Measurements from ENCODE around the gene ELOB. TPM values are rescaled to one million over a fixed set of nuclear protein-coding genes. Genes with fewer than 3 reads are reported as not detected.

ELOB gene
- total and polyA plus RNA-seq, 7 donors = 226 to 660 (median 317) TPM

DNA sequence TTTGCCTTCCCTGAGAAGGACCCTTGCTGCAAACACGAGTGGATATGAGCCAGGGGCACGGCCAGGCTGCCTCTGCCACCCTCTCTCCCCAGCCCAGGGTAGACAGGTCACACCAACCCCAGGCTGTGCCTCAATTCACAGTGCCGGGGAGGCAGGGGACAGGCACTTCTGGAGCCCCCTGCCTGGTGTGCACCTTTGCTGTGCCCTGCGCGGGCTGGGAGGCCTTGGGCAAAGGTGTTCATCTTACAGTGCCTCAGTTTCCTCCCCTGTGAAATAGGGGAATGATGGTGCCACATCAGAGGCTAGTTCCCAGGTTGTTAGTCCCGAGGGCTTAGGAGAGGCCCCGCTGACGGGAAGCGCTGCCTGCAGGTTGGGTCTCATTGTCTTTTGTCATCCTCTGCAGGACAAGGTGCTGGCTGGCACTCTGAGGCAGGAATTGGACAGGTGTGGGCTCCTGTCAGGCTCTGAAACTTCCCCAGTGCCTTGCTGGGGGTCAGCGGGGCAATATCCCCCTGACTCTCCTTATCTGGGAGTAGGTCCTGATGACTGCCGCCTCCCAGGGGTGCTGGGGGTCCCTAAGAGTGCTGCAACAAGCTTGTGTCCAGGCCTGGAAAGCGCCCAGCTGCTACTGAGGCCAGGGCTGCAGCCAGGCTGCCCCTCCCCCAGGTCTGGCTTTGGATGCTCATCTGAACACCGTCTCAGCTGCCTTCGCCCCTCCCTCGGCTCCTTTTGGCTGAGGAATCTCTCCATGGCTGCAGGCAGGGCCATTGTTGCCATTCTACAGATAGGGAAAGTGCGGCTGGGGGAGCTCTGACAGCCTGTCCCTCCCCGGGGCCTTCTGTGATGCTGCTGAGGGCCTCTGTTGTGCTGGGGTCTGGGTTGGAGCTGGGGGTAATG, 43.1 kb upstream of the ELOB start:
- H3K27me3 ChIP-seq (ENCODE audit: insufficient read depth in 3 of 3, low read length in 2 of 3) = peaks cover 0 to 9% (median 2%) of the 10 kb centered on the region in 3 donors
- TF ChIP-seq, protein P1, sequence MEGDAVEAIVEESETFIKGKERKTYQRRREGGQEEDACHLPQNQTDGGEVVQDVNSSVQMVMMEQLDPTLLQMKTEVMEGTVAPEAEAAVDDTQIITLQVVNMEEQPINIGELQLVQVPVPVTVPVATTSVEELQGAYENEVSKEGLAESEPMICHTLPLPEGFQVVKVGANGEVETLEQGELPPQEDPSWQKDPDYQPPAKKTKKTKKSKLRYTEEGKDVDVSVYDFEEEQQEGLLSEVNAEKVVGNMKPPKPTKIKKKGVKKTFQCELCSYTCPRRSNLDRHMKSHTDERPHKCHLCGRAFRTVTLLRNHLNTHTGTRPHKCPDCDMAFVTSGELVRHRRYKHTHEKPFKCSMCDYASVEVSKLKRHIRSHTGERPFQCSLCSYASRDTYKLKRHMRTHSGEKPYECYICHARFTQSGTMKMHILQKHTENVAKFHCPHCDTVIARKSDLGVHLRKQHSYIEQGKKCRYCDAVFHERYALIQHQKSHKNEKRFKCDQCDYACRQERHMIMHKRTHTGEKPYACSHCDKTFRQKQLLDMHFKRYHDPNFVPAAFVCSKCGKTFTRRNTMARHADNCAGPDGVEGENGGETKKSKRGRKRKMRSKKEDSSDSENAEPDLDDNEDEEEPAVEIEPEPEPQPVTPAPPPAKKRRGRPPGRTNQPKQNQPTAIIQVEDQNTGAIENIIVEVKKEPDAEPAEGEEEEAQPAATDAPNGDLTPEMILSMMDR (IDR thresholded peaks at IDR 0.05) = no peak
- no peaks in the 10 kb centered on the region for H3K4me1 ChIP-seq
- no peaks in the 10 kb centered on the region for H3K36me3 ChIP-seq (ENCODE audit: insufficient read depth in 1 of 2, low read depth in 1 of 2)
- H3K4me3 ChIP-seq = no peak overlapping the region
- no peak for ATAC-seq
- 63 to 66% (median 65%) methylated on average over 16 to 17 of the region's 17 CpGs for WGBS, 3 donors
- no peaks in the 10 kb centered on the region for H3K9me3 ChIP-seq
- H3K27ac ChIP-seq = no peak overlapping the region
- intact Hi-C loops (cut with DNase I) = no loop called here
- no peak for DNase-seq

DNA sequence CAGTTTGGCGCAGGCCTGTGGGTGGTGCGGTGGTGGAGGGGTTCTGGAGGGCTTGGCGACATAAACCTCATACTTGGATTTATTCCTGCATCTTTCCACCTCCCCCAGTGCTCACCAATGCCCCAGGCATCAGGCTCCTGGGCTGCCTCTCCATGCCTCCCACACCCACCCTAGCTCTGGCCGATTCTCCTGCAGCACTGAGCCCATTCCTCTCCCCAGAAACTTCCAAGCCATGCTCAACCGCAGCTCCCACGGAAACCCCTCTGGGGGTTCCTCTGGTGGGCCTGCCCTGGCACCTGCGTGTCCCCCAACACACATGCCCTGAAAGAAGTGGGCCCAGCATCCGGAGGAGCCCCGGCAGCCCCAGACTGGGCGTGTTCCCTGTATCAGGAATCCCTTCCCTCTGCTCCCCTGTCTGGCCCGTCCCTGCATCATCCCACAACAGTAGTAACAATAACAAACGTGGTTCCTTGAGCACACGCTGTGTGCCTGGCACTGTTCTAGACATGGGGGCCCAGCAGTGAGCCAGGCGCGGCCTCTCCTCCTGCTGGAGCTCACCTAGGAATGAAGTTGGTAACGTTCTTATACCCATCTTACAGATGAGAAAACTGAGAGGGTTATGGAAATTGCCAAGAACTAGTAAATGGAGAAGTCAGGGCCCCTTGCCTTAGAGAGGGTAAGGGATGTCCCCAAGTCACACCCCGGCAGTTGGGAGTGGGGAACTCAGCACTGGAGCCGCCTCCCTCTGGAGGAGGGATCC, 42.3 kb upstream of the ELOB start:
- 81 to 87% (median 81%) methylated on average over 18 of the region's 18 CpGs for WGBS, 3 donors
- Histone ChIP-seq H3K27me3 (ENCODE audit: insufficient read depth in 3 of 3, low read length in 2 of 3) (peaks cover 0 to 12% (median 2%) of the 10 kb centered on the region in 3 donors), H3K36me3 (ENCODE audit: insufficient read depth in 1 of 2, low read depth in 1 of 2) (no peaks in the 10 kb centered on the region), H3K4me1 (no peaks in the 10 kb centered on the region), H3K27ac (no peak overlapping the region), H3K4me3 (no peak overlapping the region), H3K9me3 (no peaks in the 10 kb centered on the region)
- ATAC-seq (no peak), DNase-seq (no peak)
- TF ChIP-seq, protein P1 (IDR thresholded peaks at IDR 0.05) = no peak
- intact Hi-C loops (cut with DNase I) = no loop called here

DNA sequence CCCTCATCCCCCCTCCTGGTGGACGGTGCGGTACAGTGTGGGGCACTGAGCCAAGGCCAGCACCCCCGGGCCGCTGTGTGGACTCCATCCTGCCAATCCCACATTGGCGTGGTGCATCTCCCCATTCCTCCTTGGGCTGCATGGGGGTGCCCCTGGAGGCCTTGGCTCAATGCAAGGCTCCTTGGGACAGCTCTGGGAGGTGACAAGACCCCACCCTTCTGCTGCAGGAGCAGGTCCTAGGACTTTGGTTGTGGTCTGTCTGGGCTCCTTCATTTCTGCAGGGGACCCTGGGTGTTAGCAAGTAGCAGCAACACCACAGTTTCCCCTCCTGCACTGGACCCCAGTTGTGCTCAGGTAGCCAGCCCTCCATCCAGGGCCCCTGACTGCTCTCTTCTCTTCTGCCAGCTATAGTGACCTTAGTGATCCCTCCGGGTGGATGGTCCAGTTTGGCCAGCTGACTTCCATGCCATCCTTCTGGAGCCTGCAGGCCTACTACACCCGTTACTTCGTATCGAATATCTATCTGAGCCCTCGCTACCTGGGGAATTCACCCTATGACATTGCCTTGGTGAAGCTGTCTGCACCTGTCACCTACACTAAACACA, 41.3 kb upstream of the ELOB start:
- TF ChIP-seq, protein P1 (IDR thresholded peaks at IDR 0.05) = no peak
- Histone ChIP-seq H3K36me3 (ENCODE audit: insufficient read depth in 1 of 2, low read depth in 1 of 2) (no peaks in the 10 kb centered on the region), H3K4me1 (no peaks in the 10 kb centered on the region), H3K4me3 (no peak overlapping the region), H3K27ac (no peak overlapping the region), H3K9me3 (no peaks in the 10 kb centered on the region), H3K27me3 (ENCODE audit: insufficient read depth in 3 of 3, low read length in 2 of 3) (peaks cover 0 to 12% (median 2%) of the 10 kb centered on the region in 3 donors)
- ATAC-seq (no peak), DNase-seq (no peak)
- intact Hi-C loops (cut with DNase I) = no loop called here
- WGBS, 3 donors = 69 to 78% (median 75%) methylated on average over 10 of the region's 10 CpGs

GRCh38 chr16:2817340-2818271, 40.5 kb upstream of the ELOB start:
- Histone ChIP-seq H3K4me1 (no peaks in the 10 kb centered on the region), H3K27me3 (ENCODE audit: insufficient read depth in 3 of 3, low read length in 2 of 3) (peaks cover 0 to 12% (median 2%) of the 10 kb centered on the region in 3 donors), H3K4me3 (no peak overlapping the region), H3K9me3 (no peaks in the 10 kb centered on the region), H3K36me3 (ENCODE audit: insufficient read depth in 1 of 2, low read depth in 1 of 2) (no peaks in the 10 kb centered on the region), H3K27ac (no peak overlapping the region)
- DNase-seq (no peak), ATAC-seq (no peak)
- TF ChIP-seq, protein P1 (IDR thresholded peaks at IDR 0.05) = no peak
- WGBS, 3 donors = 66 to 75% (median 70%) methylated on average over 52 to 68 of the region's 68 CpGs
- intact Hi-C loops (cut with DNase I) = no loop called here

All from psoas muscle (tissue), 8 donors.